ENCODE results near the gene DHRS7B.
A peak's percentile ranks its signal among the peaks of the same experiment; 100 is the strongest.
"Not testable (repeated sequence)": the region's sequence is repeated elsewhere in the genome, so short reads cannot be mapped to it uniquely, and the experiment has no call there.

Gene DHRS7B, protein sequence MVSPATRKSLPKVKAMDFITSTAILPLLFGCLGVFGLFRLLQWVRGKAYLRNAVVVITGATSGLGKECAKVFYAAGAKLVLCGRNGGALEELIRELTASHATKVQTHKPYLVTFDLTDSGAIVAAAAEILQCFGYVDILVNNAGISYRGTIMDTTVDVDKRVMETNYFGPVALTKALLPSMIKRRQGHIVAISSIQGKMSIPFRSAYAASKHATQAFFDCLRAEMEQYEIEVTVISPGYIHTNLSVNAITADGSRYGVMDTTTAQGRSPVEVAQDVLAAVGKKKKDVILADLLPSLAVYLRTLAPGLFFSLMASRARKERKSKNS

DNA sequence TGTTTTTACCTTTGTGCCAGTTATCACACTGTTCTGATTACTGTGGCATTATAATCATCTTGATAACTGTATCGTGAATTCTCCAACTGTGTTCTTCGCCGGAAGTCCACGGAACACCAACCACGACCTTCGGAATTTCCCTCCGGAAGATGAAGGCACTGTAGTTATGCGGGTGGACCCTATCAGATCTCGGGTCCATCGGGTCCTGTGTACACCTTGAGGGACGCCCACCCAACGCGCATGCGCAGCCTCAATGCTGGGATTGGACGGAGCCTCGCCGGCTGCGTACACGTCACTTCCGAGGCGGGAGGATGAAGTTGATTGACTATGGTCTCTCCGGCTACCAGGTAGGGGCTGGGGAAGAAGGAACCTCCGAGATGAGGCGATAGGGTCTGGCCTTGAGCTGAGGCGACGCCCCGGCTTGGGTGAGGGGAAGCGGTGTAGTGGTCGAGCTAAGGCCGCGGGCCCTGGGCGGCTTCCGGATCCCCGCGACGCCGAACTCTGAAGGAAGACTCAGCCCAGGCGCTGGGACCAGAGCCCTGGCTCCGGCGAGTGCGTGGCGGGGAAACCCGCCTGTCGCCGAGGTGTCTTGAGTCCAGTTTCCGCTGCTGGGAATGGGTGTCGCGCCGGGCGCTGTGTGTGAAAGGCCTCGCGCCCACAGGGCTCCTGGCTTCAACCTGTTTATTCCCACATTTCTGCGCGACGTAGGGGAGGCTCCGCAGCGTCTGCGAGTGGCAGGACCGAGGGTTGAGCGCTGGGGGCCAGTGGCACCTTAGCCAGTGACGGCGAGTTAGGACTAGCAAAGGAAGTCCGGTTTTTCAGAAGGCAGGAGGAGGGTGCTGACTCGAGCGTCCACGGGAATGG is at the start of gene DHRS7B:
TSS of gene DHRS7B (plus strand) at position 320 of the 864 bp plus-strand sequence. CDS start at position 328, 8 bp downstream.
- H3K4me3 ChIP-seq (replicated peaks; ENCODE audit: low read depth, low read length), result peak within 1 kb of the TSS; percentile 94
- DNase-seq (ENCODE audit: extremely low read depth, low read depth), result peak; percentile 81
- TF ChIP-seq, protein P1, sequence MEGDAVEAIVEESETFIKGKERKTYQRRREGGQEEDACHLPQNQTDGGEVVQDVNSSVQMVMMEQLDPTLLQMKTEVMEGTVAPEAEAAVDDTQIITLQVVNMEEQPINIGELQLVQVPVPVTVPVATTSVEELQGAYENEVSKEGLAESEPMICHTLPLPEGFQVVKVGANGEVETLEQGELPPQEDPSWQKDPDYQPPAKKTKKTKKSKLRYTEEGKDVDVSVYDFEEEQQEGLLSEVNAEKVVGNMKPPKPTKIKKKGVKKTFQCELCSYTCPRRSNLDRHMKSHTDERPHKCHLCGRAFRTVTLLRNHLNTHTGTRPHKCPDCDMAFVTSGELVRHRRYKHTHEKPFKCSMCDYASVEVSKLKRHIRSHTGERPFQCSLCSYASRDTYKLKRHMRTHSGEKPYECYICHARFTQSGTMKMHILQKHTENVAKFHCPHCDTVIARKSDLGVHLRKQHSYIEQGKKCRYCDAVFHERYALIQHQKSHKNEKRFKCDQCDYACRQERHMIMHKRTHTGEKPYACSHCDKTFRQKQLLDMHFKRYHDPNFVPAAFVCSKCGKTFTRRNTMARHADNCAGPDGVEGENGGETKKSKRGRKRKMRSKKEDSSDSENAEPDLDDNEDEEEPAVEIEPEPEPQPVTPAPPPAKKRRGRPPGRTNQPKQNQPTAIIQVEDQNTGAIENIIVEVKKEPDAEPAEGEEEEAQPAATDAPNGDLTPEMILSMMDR (IDR thresholded peaks at IDR 0.05; ENCODE audit: low read depth, low read length, missing control alignments), result no peak

DNA sequence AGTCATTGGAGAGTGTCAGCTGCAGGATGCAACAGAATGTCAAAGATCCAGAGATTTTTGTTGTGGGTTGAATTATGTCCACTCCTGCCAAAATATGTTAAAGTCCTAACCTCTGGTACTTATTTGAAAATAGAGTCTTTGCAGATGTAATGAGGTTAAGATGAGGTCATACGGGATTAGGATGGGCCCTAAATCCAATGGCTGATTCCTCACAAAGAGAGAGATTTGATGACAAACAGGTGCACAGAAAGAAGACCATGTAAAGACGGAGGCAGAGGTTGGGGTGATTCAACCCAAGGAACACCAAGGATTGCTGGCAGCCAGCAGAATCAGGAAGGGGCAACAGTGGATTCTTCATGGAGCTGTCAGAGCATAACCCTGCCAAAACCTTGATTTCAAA is 49.5 kb upstream of the DHRS7B start:
- TF ChIP-seq, protein P1 (IDR thresholded peaks at IDR 0.05; ENCODE audit: low read depth, low read length, missing control alignments), result no peak
- DNase-seq (ENCODE audit: extremely low read depth, low read depth), result no peak
- H3K4me3 ChIP-seq (replicated peaks; ENCODE audit: low read depth, low read length), result no peak overlapping the region

DNA sequence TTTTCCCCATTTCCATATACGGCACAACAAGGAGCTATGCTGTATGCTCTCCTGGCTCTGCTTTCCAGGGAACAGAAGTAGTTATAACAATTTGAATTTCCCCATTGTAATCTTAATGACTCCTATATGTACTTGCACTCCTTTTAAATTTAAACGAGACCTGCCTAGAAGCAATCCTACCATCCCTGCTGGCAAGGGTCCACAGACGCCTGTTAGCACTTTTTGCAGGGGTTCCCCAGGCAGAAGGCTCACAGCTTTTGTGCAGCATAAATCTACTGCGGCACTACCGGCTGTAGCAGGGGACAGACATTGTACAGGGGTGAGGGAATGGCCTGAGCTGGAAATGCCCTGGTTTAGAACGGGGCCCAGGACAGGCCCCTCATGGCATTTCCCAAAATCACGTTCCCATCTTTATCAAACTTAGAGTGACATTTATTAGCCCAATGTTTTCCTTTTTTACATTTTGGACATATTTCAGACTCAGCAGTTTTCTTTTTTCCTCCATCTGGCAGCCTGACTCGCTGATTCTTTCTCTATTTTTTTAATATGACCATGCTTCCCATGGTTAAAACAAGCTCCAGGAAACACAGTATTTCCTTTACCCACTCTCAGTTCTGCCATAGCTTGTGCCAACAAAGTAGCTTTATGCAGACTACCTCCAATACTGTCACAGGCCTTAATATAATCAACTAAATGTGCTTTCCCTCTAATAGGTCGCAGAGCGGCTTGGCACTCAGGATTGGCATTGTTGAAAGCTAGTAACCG is 48.6 kb upstream of the DHRS7B start:
- TF ChIP-seq, protein P1 (IDR thresholded peaks at IDR 0.05; ENCODE audit: low read depth, low read length, missing control alignments), result no peak
- no peak for DNase-seq (ENCODE audit: extremely low read depth, low read depth)
- H3K4me3 ChIP-seq (replicated peaks; ENCODE audit: low read depth, low read length), result no peak overlapping the region

DNA sequence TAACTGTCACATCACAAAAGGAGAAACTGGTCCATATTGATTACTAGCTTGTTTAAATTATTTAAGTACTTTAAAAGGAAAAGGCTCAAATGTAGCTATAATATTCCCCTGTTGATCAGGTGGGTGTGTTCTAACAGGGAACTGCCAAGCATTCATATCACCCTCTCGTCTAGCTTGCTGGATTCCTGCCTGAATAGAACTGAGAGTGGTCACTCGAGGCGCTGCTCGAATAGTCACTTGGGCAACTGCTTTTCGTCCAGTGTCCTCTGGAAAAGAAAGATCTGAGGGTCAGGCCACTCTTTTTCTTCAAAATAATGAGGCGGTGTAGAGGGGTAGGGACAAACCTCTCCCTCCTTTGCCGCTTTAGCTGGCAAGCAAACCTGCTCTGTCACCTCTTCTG is 47.6 kb upstream of the DHRS7B start:
- DNase-seq (ENCODE audit: extremely low read depth, low read depth), result no peak
- no peak overlapping the region for H3K4me3 ChIP-seq (replicated peaks; ENCODE audit: low read depth, low read length)
- TF ChIP-seq, protein P1 (IDR thresholded peaks at IDR 0.05; ENCODE audit: low read depth, low read length, missing control alignments), result no peak

DNA sequence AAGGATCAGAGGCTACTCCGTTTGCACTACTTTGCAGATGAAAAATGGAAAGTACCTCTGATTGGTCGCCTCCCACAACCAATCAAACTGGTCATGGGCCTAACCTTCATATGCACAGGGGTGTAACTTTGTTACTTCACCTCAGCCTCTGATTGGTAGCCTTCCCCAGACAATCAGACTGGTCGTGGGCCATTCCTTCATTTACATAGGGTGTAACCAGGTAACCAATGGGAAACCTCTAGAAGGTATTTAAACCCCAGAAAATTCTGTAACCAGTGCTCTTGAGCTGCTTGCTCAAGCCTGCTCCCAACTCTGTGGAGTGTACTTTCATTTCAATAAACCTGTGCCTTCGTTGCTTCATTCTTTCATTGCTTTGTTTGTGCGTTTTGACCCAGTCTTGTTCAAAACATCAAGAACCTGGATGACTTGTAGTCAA is 44.7 kb upstream of the DHRS7B start:
- H3K4me3 ChIP-seq (replicated peaks; ENCODE audit: low read depth, low read length), result no peak overlapping the region
- TF ChIP-seq, protein P1 (IDR thresholded peaks at IDR 0.05; ENCODE audit: low read depth, low read length, missing control alignments), result no peak
- no peak for DNase-seq (ENCODE audit: extremely low read depth, low read depth)

DNA sequence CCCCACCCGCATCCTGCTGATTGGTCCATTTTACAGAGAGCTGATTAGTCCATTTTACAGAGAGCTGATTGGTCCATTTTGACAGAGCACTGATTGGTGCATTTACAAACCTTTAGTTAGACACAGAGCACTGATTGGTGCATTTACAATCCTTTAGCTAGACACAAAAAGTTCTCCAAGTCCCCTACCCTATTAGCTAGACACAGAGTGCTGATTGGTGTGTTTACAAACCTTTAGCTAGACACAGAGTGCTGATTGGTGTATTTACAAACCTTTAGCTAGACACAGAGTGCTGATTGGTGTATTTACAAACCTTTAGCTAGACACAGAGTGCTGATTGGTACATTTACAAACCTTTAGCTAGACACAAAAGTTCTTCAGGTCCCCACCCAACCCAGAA is 41.5 kb upstream of the DHRS7B start:
- not testable (repeated sequence) for H3K4me3 ChIP-seq (replicated peaks; ENCODE audit: low read depth, low read length); DNase-seq (ENCODE audit: extremely low read depth, low read depth)
